T-cell (primary cell): Measurements from ENCODE around the gene PAPPA. TPM values are rescaled to one million over a fixed set of nuclear protein-coding genes. Genes with fewer than 3 reads are reported as not detected.

Experiments used
- ATAC-seq, 4 experiments: fragments of 200-7000 bp in 3 of 4; fragments of 150-1000 bp in 1 of 4; cut with Tn5 transposase; replicated peaks in 1 of 4; 1 replicate in 3 of 4; 2 replicates in 1 of 4; pipeline ENCODE4 v1.10.0; 2021; ENCODE audit warnings: moderate library complexity in 3 of 4, mild to moderate bottlenecking in 2 of 4, moderate number of reproducible peaks in 1 of 4
- CTCF ChIA-PET, 2 donors: fragments of 300-600 bp; sonication (Branson Sonifier 250); formaldehyde crosslinking; loops; one replicate each; lab custom pipeline; 2022; ENCODE audit warnings: antibody characterized with exemption in 2 of 2; lab: Charles Lee
- POLR2A ChIA-PET, 2 donors: fragments of 300-600 bp; sonication (Branson Sonifier 250); formaldehyde crosslinking; loops; one replicate each; lab custom pipeline; 2022; ENCODE audit warnings: antibody characterized with exemption in 2 of 2; lab: Charles Lee
- DNase-seq, 35 experiments: peaks; one replicate each; pipeline versions ENCODE4 v3.0.0 to v3.0.0-alpha.2; 2013 to 2023
- H3K27ac ChIP-seq: one replicate; pipeline ENCODE4 v1.5.1; 2013; ENCODE audit warnings: low read length
- H3K27me3 ChIP-seq, 2 experiments: replicated peaks in 1 of 2; 1 replicate in 1 of 2; 2 replicates in 1 of 2; pipeline versions ENCODE4 v1.6.1 to v1.7.0; 2013; ENCODE audit warnings: low read length in 1 of 2, mixed read lengths in 1 of 2; ENCODE audit not compliant: control insufficient read depth in 2 of 2, insufficient read depth in 2 of 2; ENCODE audit errors: extremely low read depth in 1 of 2
- H3K36me3 ChIP-seq, 2 donors: 1 replicate in 1 of 2; 2 replicates in 1 of 2; pipeline versions ENCODE4 v1.6.1 to v1.7.0; 2013; ENCODE audit warnings: low read length in 1 of 2; ENCODE audit not compliant: control insufficient read depth in 2 of 2, insufficient read depth in 1 of 2; ENCODE audit errors: extremely low read depth in 1 of 2
- H3K4me1 ChIP-seq, 2 experiments: 1 replicate in 1 of 2; 2 replicates in 1 of 2; pipeline versions ENCODE4 v1.6.1 to v1.7.0; 2013; ENCODE audit warnings: low read length in 2 of 2, mixed read lengths in 1 of 2; ENCODE audit not compliant: insufficient read depth in 2 of 2, control insufficient read depth in 1 of 2; ENCODE audit errors: extremely low read depth in 1 of 2
- H3K4me3 ChIP-seq, 2 donors: 1 replicate in 1 of 2; 2 replicates in 1 of 2; pipeline versions ENCODE4 v1.5.1 to v1.7.0; 2013; ENCODE audit warnings: mild to moderate bottlenecking in 2 of 2, low read length in 1 of 2, moderate library complexity in 1 of 2; ENCODE audit not compliant: control insufficient read depth in 1 of 2; ENCODE audit errors: extremely low read depth in 1 of 2
- H3K9me3 ChIP-seq: 2 replicates; pipeline ENCODE4 v1.7.0; 2013
- H3K27ac Mint-ChIP-seq, 2 donors: one replicate each; pipeline ENCODE4 v1.8.0; 2020 to 2021; ENCODE audit warnings: mild to moderate bottlenecking in 2 of 2, mixed read lengths in 2 of 2
- H3K27me3 Mint-ChIP-seq, 2 donors: one replicate each; pipeline ENCODE4 v1.8.0; 2021 to 2022; ENCODE audit warnings: mixed read lengths in 2 of 2
- H3K36me3 Mint-ChIP-seq: one replicate; pipeline ENCODE4 v1.8.0; 2021; ENCODE audit warnings: mixed read lengths
- H3K4me1 Mint-ChIP-seq, 3 donors: one replicate each; pipeline ENCODE4 v1.8.0; 2020 to 2022; ENCODE audit warnings: mixed read lengths in 3 of 3, mild to moderate bottlenecking in 1 of 3
- H3K4me3 Mint-ChIP-seq, 3 donors: one replicate each; pipeline ENCODE4 v1.8.0; 2020 to 2022; ENCODE audit warnings: mild to moderate bottlenecking in 3 of 3, mixed read lengths in 3 of 3, moderate library complexity in 3 of 3
- H3K9me3 Mint-ChIP-seq, 3 donors: one replicate each; pipeline ENCODE4 v1.8.0; 2020 to 2022; ENCODE audit warnings: mixed read lengths in 3 of 3
- WGBS: methylation state at CpG from one replicate; pipeline ENCODE4 v1.1.5; 2013; ENCODE audit warnings: missing lambda C conversion rate; ENCODE audit not compliant: insufficient coverage; 5-methylcytosine and 5-hydroxymethylcytosine counted together
- total RNA-seq, 35 experiments: library from RNA in 6 of 35; stranded (reverse) in 6 of 35; fragments of 120-200 nt in 1 of 35; gene quantifications; one replicate each; pipeline versions ENCODE4 v1.2.1 to v1.2.4 and lab custom pipeline; 2013 to 2026

Gene PAPPA
- total RNA-seq, 5 donors from 2014 or later (not counting 1 experiment from before 2014, with no cell fraction given) = 0.03 to 0.09 (median 0.07) TPM; not detected in 2

DNA sequence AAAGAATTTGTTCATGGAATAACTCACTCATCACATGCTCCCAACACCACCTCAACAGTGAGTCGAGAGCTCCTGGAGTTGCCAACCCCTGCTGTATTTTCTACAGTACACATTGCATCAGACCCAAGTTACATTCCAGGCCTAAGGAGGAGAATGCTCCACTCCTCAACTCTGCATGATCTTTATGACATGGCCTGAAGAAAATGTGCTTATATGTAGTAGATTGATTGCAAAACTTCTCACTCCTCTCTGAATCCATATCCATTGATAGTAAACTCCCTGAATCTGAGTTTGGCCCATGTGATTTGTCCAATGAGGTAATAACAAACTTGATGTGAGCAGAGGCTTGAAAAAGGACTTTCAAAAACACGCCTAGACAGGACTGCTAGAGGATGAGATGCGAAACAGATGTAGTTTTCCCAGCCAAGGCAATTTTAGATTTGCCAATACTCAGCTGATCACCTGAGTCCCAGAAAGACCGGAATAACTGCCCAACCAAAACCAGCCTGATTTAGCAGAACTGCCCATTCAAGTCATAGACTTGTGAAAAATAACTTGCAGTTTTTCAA lies 29.0 kb upstream of the PAPPA start:
- DNase-seq = no peak
- ATAC-seq = no peak
- WGBS = 33% methylated on average over 1 of the region's 4 CpGs

DNA sequence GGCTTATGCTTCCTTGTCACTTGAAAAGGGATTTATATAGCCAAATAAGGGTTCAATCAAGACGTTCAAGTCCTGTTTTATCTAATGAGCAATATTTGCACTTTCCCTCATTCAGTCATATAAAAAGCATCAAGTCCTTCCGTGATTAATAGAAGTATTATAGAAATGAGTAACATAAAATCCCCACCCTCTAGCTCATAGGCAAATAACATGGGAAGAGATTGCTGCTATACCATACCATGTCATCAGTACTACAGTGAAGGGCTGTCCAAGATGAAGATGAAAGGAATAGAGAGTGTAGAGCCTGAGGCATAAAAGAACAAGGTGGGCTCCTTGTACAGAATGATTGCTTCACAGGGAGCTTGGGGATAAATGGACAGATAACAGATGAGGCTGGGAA lies 20.4 kb upstream of the PAPPA start:
- H3K9me3 Mint-ChIP-seq = peaks cover 6 to 24% (median 16%) of the 10 kb centered on the region in 3 donors
- DNase-seq = no peak
- no peaks in the 10 kb centered on the region for H3K4me1 Mint-ChIP-seq
- Histone ChIP-seq H3K4me1 (no peaks in the 10 kb centered on the region), H3K27me3 (no peaks in the 10 kb centered on the region), H3K9me3 (no peaks in the 10 kb centered on the region), H3K27ac (no peak overlapping the region), H3K4me3 (no peak overlapping the region), H3K36me3 (no peaks in the 10 kb centered on the region)
- ChIA-PET POLR2A (no interaction called here), CTCF (no interaction called here)
- H3K36me3 Mint-ChIP-seq = no peaks in the 10 kb centered on the region
- no peak for ATAC-seq
- no peak overlapping the region for H3K27ac Mint-ChIP-seq
- H3K27me3 Mint-ChIP-seq = no peaks in the 10 kb centered on the region
- no CpG with 5 or more reads among the region's 2 CpGs for WGBS
- H3K4me3 Mint-ChIP-seq = no peak overlapping the region

More for the DNA sequence above, 29.0 kb upstream of the PAPPA start:
- Mint-ChIP-seq H3K27me3 (no peaks in the 10 kb centered on the region), H3K4me1 (no peaks in the 10 kb centered on the region), H3K27ac (no peak overlapping the region), H3K4me3 (no peak overlapping the region), H3K9me3 (peaks cover 9 to 11% (median 10%) of the 10 kb centered on the region in 3 donors), H3K36me3 (no peaks in the 10 kb centered on the region)
- no peaks in the 10 kb centered on the region for H3K4me1 ChIP-seq
- CTCF ChIA-PET = no interaction called here
- H3K9me3 ChIP-seq = no peaks in the 10 kb centered on the region
- POLR2A ChIA-PET = no interaction called here
- H3K27ac ChIP-seq = no peak overlapping the region
- H3K27me3 ChIP-seq = no peaks in the 10 kb centered on the region
- no peak overlapping the region for H3K4me3 ChIP-seq
- no peaks in the 10 kb centered on the region for H3K36me3 ChIP-seq

DNA sequence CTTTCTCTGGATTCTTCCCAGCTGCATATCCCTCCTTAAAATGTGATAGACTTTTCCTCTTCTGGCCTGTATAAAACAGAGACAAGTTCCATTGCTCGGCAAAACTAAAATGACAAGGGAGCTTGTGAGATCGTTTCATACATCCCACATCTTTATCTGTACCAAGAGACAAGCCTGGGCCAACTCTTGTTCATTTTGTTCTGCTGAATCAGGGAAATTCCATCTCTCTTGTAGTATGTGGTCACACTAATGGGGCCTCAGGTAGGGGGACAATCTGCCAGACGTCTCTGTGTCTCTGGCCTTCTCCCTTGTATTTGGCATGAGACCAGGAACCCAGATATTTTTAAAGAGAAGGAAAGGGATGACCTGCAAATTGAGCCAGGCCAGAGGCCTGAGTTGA lies 18.6 kb upstream of the PAPPA start:
- H3K9me3 ChIP-seq = no peaks in the 10 kb centered on the region
- no peaks in the 10 kb centered on the region for H3K36me3 ChIP-seq
- H3K27ac ChIP-seq = no peak overlapping the region
- ChIA-PET CTCF (no interaction called here), POLR2A (no interaction called here)
- H3K9me3 Mint-ChIP-seq = peaks cover 3 to 23% (median 23%) of the 10 kb centered on the region in 3 donors
- no peaks in the 10 kb centered on the region for H3K4me1 ChIP-seq
- H3K4me1 Mint-ChIP-seq = no peaks in the 10 kb centered on the region
- no peak overlapping the region for H3K27ac Mint-ChIP-seq
- no peak for DNase-seq
- no peaks in the 10 kb centered on the region for H3K27me3 ChIP-seq
- WGBS = 65% methylated on average over 2 of the region's 3 CpGs
- H3K36me3 Mint-ChIP-seq = no peaks in the 10 kb centered on the region
- ATAC-seq = no peak
- no peak overlapping the region for H3K4me3 Mint-ChIP-seq
- peaks cover 0 to 3% of the 10 kb centered on the region in 2 donors for H3K27me3 Mint-ChIP-seq
- H3K4me3 ChIP-seq = no peak overlapping the region

DNA sequence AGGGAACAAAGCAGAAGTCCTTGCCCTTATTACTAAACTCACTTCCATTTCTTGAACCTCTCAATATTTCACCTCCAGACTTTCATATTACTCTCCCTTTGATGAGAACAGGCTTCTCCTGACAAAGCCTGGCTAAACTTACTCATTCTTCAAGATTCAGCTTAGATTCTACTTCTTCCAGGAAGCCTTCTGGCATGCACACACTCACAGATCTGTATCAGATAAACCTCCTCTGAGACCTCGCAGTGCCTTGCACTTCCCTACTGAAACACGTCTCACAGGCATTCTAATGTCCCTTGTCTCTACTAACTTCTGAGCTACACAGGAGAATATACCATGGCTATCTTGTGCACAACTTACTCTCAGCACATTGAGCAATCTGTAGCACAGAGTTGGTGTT lies 16.6 kb upstream of the PAPPA start:
- CTCF ChIA-PET = no interaction called here

DNA sequence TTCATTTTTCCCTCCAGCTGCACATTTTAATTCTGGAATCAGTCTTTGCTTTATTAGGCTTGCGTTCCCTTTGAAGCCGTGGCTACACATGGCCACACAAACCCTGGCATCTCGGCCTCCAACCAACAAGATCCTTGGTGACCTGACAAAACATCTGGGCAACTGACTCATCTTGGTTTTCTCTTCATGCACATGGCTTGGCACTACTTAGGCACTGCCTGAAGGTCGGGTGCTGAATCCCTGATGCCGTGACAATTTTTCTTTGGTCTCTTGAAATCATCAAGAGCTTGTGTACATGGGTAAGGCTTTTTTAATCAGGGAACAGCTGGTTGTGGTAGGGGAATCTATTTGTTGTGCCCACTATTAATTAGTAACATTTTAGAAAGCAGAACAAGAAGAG lies 16.0 kb upstream of the PAPPA start:
- 77% methylated on average over 3 of the region's 5 CpGs for WGBS
- no peaks in the 10 kb centered on the region for H3K36me3 Mint-ChIP-seq
- H3K27me3 Mint-ChIP-seq = peaks cover 0 to 3% of the 10 kb centered on the region in 2 donors
- no peak for ATAC-seq
- ChIA-PET POLR2A (no interaction called here), CTCF (no interaction called here)
- H3K4me3 ChIP-seq = no peak overlapping the region
- H3K27ac Mint-ChIP-seq = no peak overlapping the region
- DNase-seq = no peak
- no peaks in the 10 kb centered on the region for H3K27me3 ChIP-seq
- H3K36me3 ChIP-seq = no peaks in the 10 kb centered on the region
- H3K9me3 Mint-ChIP-seq = peaks cover 3 to 16% (median 16%) of the 10 kb centered on the region in 3 donors
- H3K4me3 Mint-ChIP-seq = no peak overlapping the region
- no peaks in the 10 kb centered on the region for H3K4me1 ChIP-seq
- no peaks in the 10 kb centered on the region for H3K9me3 ChIP-seq
- no peak overlapping the region for H3K27ac ChIP-seq
- H3K4me1 Mint-ChIP-seq = no peaks in the 10 kb centered on the region

More for the DNA sequence above, 16.6 kb upstream of the PAPPA start:
- peaks cover 0 to 3% of the 10 kb centered on the region in 2 donors for H3K27me3 Mint-ChIP-seq
- peaks cover 3 to 19% (median 12%) of the 10 kb centered on the region in 3 donors for H3K9me3 Mint-ChIP-seq
- H3K4me3 ChIP-seq = no peak overlapping the region
- no peak overlapping the region for H3K4me3 Mint-ChIP-seq
- no peaks in the 10 kb centered on the region for H3K9me3 ChIP-seq
- H3K27me3 ChIP-seq = no peaks in the 10 kb centered on the region
- WGBS = 61% methylated on average over 2 of the region's 2 CpGs
- no peaks in the 10 kb centered on the region for H3K36me3 ChIP-seq
- no peak overlapping the region for H3K27ac Mint-ChIP-seq
- H3K4me1 ChIP-seq = no peaks in the 10 kb centered on the region
- no peak for ATAC-seq
- POLR2A ChIA-PET = no interaction called here
- H3K4me1 Mint-ChIP-seq = no peaks in the 10 kb centered on the region
- H3K27ac ChIP-seq = no peak overlapping the region
- no peaks in the 10 kb centered on the region for H3K36me3 Mint-ChIP-seq
- DNase-seq = no peak

DNA sequence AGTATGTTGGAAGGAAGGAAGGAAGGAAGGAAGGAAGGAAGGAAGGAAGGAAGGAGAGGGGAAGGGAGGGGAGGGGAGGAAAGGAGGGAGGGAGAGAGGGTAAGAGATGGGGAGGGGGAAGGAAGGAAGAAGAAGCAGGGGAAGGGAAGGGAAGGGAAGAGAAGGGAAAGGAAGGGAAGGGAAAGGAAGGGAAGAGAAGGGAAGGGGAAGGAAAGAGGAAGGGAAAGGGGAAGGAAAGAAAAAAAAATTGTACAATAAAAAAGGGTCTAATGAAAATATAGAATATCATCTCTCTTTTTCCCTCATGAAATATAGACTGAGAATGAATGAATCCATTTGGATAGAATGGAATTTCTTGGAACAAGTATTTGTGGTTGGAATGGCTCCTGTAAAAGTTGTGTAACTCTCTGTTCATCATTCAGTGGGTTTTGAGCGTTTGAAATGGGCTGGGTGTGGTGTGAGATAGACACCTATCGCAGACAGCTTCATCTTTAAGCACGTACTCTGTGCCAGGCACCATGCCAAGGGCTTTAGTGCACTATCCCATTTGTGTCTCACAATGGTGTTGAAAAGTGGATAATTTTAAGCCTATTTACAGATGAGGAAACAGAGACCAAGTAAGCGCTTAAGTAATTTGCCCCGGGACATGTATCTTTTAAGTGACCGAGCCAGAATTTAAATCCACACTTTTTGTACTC lies 11.6 kb upstream of the PAPPA start:
- no peaks in the 10 kb centered on the region for H3K4me1 Mint-ChIP-seq
- Histone ChIP-seq H3K27ac (no peak overlapping the region), H3K9me3 (no peaks in the 10 kb centered on the region), H3K4me3 (no peak overlapping the region), H3K36me3 (no peaks in the 10 kb centered on the region), H3K4me1 (no peaks in the 10 kb centered on the region), H3K27me3 (no peaks in the 10 kb centered on the region)
- peaks cover 3 to 14% of the 10 kb centered on the region in 2 donors for H3K27me3 Mint-ChIP-seq
- ChIA-PET CTCF (no interaction called here), POLR2A (interaction anchor here in 1 of 2 donors (0.8 kb wide), 1 partner anchor 147 kb away, joined by 5 read pairs; no protein-coding TSS in a partner anchor)
- H3K9me3 Mint-ChIP-seq = peaks cover 0 to 13% (median 9%) of the 10 kb centered on the region in 3 donors
- no peaks in the 10 kb centered on the region for H3K36me3 Mint-ChIP-seq
- no peak for ATAC-seq
- no peak overlapping the region for H3K27ac Mint-ChIP-seq
- 40% methylated on average over 2 of the region's 6 CpGs for WGBS
- no peak for DNase-seq
- no peak overlapping the region for H3K4me3 Mint-ChIP-seq
